GM12878 (cell line): ENCODE data around the gene MTA3. TPM values are rescaled to one million over a fixed set of nuclear protein-coding genes. Genes with fewer than 3 reads are reported as not detected.

ENCODE experiments used
- DPF2 ChIP-seq: fragments of 450-650 bp; IDR thresholded peaks from 2 replicates; pipeline ENCODE4 v1.6.1; 2017; ENCODE audit warnings: mild to moderate bottlenecking
- ESRRA ChIP-seq: IDR thresholded peaks from 2 replicates; pipeline ENCODE4 v1.6.1; 2012; ENCODE audit warnings: mild to moderate bottlenecking, low read length, improper control_type of control experiment
- GABPA ChIP-seq: IDR thresholded peaks from 2 replicates; pipeline ENCODE4 v1.6.1; 2014; ENCODE audit warnings: antibody characterized with exemption, low read depth, mild to moderate bottlenecking, inconsistent platforms
- LARP7 ChIP-seq: fragments of 450-650 bp; IDR thresholded peaks from 2 replicates; pipeline ENCODE4 v1.6.1; 2017; ENCODE audit warnings: mild to moderate bottlenecking
- MEF2A ChIP-seq: IDR thresholded peaks from 2 replicates; pipeline ENCODE4 v1.6.1; 2011; ENCODE audit warnings: low read depth, mild to moderate bottlenecking, low read length, moderate library complexity; ENCODE audit not compliant: insufficient read depth
- MYB ChIP-seq: fragments of 150-350 bp; IDR thresholded peaks from 2 replicates; pipeline ENCODE4 v1.6.1; 2014; ENCODE audit warnings: mild to moderate bottlenecking, low read depth, low read length, borderline replicate concordance
- PAX5 ChIP-seq: IDR thresholded peaks from 2 replicates; pipeline ENCODE4 v1.6.1; 2011; ENCODE audit warnings: low read depth, low read length, borderline replicate concordance
- POU2F2 ChIP-seq: IDR thresholded peaks from 3 replicates; pipeline ENCODE4 v1.6.1; 2011; ENCODE audit warnings: low read depth, mild to moderate bottlenecking, low read length, borderline replicate concordance
- RB1 ChIP-seq: fragments of 450-650 bp; formaldehyde crosslinking; IDR thresholded peaks from 2 replicates; pipeline ENCODE4 v1.6.1; 2017; ENCODE audit warnings: mild to moderate bottlenecking, borderline replicate concordance
- RUNX3 ChIP-seq: IDR thresholded peaks from 2 replicates; pipeline ENCODE4 v1.6.1; 2012; ENCODE audit warnings: low read length, inconsistent platforms
- SIX5 ChIP-seq: IDR thresholded peaks from 2 replicates; pipeline ENCODE4 v1.6.1; 2011; ENCODE audit warnings: mild to moderate bottlenecking, low read depth, low read length, moderate library complexity; ENCODE audit not compliant: severe bottlenecking
- SMAD5 ChIP-seq: IDR thresholded peaks from 2 replicates; pipeline ENCODE4 v1.6.1; 2016; ENCODE audit warnings: antibody characterized with exemption, low read depth
- STAT3 ChIP-seq: IDR thresholded peaks from 2 replicates; pipeline ENCODE4 v1.6.1; 2011; ENCODE audit warnings: low read depth, low read length, improper control_type of control experiment
- TAF1 ChIP-seq: IDR thresholded peaks from 2 replicates; pipeline ENCODE4 v1.6.1; 2011; ENCODE audit warnings: mild to moderate bottlenecking, low read depth, low read length, borderline replicate concordance
- ZNF207 ChIP-seq: fragments of 450-650 bp; IDR thresholded peaks from 2 replicates; pipeline ENCODE4 v1.6.1; 2014; ENCODE audit warnings: antibody characterized with exemption, mild to moderate bottlenecking, borderline replicate concordance
- polyA plus RNA-seq, 11 experiments: library from polyadenylated mRNA; depleted of rRNA in 4 of 11; unstranded in 6 of 11; stranded (reverse) in 5 of 11; fragments of >200 nt; fragmentation: Nextera tagmentation in 4 of 11; fragmentation: Illumina TruSeq in 1 of 11; extraction: Ambion mirVana in 4 of 11; extraction: Trizol in 1 of 11; gene quantifications; 1 replicate in 1 of 11; 2 replicates in 10 of 11; pipeline versions ENCODE4 v1.2.1 to v1.2.3, GENCODE V29; 2011 to 2016; ENCODE audit warnings: inconsistent platforms in 2 of 11, missing spikeins in 2 of 11, low read depth in 1 of 11
- total RNA-seq, 4 experiments: library from RNA; depleted of rRNA in 3 of 4; stranded (reverse); fragments of >200 nt in 3 of 4; fragmentation: Illumina TruSeq in 1 of 4; extraction: Trizol in 1 of 4; gene quantifications; 2 replicates each; pipeline versions ENCODE4 v1.2.1 to v1.2.3, GENCODE V29; 2013 to 2021
- TF ChIP-seq, protein P1 (sequence below): IDR thresholded peaks from 2 replicates; pipeline ENCODE4 v1.6.1; 2011; ENCODE audit warnings: low read depth, low read length, improper control_type of control experiment, borderline replicate concordance
- TF ChIP-seq, protein P2 (sequence below): fragments of 450-650 bp; formaldehyde crosslinking; IDR thresholded peaks from 2 replicates; pipeline ENCODE4 v1.4.0; 2020; ENCODE audit warnings: mild to moderate bottlenecking, moderate library complexity
- TF ChIP-seq, protein P3 (sequence below): IDR thresholded peaks from 2 replicates; pipeline ENCODE4 v1.6.1; 2012; ENCODE audit warnings: mild to moderate bottlenecking, low read depth, low read length
- TF ChIP-seq, protein P4 (sequence below): IDR thresholded peaks from 2 replicates; pipeline ENCODE4 v1.6.1; 2012; ENCODE audit warnings: low read depth, low read length, improper control_type of control experiment
- TF ChIP-seq, protein P5 (sequence below): fragments of 450-650 bp; IDR thresholded peaks from 2 replicates; pipeline ENCODE4 v1.6.1; 2016; ENCODE audit warnings: mild to moderate bottlenecking

The MTA3 gene
- total and polyA plus RNA-seq, 10 of the 15 experiments (the other 5 are each of a cell fraction or from before 2014, with no cell fraction given), result 17.6 to 45.5 (median 26.5) TPM

DNA sequence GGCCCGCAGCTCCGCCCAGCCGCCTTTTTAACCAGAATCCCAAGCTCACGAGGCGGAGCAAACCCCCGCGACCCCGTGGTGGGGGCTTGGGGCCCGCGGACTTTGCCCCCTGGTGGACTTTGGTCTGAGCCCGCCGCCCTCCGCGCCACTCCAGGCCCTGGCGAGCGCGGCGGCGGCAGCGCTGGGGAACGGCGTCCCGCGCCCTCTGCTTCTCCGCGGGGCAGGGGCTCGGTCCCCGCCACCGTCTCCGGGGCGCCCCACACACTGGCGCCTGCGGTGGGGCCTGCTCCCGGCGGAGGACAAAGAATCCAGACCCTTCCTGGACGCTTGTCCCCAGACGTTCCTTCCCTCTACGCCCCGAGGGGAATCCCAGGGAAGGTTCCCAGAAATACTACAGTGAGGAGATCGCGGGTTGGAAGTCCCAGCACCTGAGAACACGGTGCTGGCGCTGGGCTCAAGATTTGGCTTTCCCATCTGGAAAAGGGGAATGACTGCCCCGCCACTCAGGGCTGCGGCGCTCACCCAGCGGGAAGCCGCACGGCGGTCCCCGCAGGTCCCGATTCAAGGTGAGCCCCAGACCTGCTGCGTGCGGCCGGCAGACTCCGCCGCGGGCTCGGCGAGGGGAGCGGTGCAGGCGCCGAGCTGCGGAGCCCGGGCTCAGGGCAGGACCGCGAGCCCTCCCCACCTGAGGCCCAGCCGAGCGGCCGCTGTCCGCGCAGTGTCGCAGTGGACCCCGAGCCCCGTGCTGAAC lies 224.3 kb downstream of the MTA3 start, which contains the start of gene HAAO (continued):
- TF ChIP-seq, protein P1, sequence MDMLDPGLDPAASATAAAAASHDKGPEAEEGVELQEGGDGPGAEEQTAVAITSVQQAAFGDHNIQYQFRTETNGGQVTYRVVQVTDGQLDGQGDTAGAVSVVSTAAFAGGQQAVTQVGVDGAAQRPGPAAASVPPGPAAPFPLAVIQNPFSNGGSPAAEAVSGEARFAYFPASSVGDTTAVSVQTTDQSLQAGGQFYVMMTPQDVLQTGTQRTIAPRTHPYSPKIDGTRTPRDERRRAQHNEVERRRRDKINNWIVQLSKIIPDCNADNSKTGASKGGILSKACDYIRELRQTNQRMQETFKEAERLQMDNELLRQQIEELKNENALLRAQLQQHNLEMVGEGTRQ, result no peak
- 0 out of 2 replicates have a peak, but pooled peaks have one; percentile 42 for TF ChIP-seq SMAD5
- peak; percentile 77; the same call in 1 of the 2 replicates for TF ChIP-seq RB1
- TF ChIP-seq DPF2, result peak; percentile 85
- TF ChIP-seq, protein P2, sequence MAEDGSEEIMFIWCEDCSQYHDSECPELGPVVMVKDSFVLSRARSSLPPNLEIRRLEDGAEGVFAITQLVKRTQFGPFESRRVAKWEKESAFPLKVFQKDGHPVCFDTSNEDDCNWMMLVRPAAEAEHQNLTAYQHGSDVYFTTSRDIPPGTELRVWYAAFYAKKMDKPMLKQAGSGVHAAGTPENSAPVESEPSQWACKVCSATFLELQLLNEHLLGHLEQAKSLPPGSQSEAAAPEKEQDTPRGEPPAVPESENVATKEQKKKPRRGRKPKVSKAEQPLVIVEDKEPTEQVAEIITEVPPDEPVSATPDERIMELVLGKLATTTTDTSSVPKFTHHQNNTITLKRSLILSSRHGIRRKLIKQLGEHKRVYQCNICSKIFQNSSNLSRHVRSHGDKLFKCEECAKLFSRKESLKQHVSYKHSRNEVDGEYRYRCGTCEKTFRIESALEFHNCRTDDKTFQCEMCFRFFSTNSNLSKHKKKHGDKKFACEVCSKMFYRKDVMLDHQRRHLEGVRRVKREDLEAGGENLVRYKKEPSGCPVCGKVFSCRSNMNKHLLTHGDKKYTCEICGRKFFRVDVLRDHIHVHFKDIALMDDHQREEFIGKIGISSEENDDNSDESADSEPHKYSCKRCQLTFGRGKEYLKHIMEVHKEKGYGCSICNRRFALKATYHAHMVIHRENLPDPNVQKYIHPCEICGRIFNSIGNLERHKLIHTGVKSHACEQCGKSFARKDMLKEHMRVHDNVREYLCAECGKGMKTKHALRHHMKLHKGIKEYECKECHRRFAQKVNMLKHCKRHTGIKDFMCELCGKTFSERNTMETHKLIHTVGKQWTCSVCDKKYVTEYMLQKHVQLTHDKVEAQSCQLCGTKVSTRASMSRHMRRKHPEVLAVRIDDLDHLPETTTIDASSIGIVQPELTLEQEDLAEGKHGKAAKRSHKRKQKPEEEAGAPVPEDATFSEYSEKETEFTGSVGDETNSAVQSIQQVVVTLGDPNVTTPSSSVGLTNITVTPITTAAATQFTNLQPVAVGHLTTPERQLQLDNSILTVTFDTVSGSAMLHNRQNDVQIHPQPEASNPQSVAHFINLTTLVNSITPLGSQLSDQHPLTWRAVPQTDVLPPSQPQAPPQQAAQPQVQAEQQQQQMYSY (CRISPR knock-in tag), result no peak
- peak; percentile 72 for TF ChIP-seq LARP7
- TF ChIP-seq MYB, result no peak
- peak; percentile 5; the same call in 1 of the 2 replicates for TF ChIP-seq RUNX3
- TF ChIP-seq STAT3, result no peak
- TF ChIP-seq TAF1, result no peak; the same call in 1 of the 2 replicates
- TF ChIP-seq, protein P3, sequence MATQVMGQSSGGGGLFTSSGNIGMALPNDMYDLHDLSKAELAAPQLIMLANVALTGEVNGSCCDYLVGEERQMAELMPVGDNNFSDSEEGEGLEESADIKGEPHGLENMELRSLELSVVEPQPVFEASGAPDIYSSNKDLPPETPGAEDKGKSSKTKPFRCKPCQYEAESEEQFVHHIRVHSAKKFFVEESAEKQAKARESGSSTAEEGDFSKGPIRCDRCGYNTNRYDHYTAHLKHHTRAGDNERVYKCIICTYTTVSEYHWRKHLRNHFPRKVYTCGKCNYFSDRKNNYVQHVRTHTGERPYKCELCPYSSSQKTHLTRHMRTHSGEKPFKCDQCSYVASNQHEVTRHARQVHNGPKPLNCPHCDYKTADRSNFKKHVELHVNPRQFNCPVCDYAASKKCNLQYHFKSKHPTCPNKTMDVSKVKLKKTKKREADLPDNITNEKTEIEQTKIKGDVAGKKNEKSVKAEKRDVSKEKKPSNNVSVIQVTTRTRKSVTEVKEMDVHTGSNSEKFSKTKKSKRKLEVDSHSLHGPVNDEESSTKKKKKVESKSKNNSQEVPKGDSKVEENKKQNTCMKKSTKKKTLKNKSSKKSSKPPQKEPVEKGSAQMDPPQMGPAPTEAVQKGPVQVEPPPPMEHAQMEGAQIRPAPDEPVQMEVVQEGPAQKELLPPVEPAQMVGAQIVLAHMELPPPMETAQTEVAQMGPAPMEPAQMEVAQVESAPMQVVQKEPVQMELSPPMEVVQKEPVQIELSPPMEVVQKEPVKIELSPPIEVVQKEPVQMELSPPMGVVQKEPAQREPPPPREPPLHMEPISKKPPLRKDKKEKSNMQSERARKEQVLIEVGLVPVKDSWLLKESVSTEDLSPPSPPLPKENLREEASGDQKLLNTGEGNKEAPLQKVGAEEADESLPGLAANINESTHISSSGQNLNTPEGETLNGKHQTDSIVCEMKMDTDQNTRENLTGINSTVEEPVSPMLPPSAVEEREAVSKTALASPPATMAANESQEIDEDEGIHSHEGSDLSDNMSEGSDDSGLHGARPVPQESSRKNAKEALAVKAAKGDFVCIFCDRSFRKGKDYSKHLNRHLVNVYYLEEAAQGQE, result no peak
- TF ChIP-seq PAX5, result no peak
- no peak for TF ChIP-seq ESRRA
- no peak for TF ChIP-seq ZNF207
- no peak; the same call in 2 of the 3 replicates for TF ChIP-seq POU2F2
- TF ChIP-seq, protein P4, sequence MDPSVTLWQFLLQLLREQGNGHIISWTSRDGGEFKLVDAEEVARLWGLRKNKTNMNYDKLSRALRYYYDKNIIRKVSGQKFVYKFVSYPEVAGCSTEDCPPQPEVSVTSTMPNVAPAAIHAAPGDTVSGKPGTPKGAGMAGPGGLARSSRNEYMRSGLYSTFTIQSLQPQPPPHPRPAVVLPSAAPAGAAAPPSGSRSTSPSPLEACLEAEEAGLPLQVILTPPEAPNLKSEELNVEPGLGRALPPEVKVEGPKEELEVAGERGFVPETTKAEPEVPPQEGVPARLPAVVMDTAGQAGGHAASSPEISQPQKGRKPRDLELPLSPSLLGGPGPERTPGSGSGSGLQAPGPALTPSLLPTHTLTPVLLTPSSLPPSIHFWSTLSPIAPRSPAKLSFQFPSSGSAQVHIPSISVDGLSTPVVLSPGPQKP, result no peak
- no peak for TF ChIP-seq GABPA
- TF ChIP-seq SIX5, result no peak
- TF ChIP-seq MEF2A, result no peak
- TF ChIP-seq, protein P5, sequence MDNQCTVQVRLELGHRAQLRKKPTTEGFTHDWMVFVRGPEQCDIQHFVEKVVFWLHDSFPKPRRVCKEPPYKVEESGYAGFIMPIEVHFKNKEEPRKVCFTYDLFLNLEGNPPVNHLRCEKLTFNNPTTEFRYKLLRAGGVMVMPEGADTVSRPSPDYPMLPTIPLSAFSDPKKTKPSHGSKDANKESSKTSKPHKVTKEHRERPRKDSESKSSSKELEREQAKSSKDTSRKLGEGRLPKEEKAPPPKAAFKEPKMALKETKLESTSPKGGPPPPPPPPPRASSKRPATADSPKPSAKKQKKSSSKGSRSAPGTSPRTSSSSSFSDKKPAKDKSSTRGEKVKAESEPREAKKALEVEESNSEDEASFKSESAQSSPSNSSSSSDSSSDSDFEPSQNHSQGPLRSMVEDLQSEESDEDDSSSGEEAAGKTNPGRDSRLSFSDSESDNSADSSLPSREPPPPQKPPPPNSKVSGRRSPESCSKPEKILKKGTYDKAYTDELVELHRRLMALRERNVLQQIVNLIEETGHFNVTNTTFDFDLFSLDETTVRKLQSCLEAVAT, result no peak
